NOMO-1 (cell line): ENCODE data around the gene CCDC81.
"Not testable (repeated sequence)": the region's sequence is repeated elsewhere in the genome, so short reads cannot be mapped to it uniquely, and the experiment has no call there.

Experiments
- DNase-seq, 2 experiments: peaks; one replicate each; lab custom pipeline; 2025; ENCODE audit not compliant: unreplicated experiment in 2 of 2; lab: John Stamatoyannopoulos, UW

CCDC81 gene

GRCh38 chr11:86386283-86386682 is 11.6 kb downstream of the CCDC81 start:
- no peak for DNase-seq

GRCh38 chr11:86386746-86387145 is 12.1 kb downstream of the CCDC81 start:
- no peak for DNase-seq

GRCh38 chr11:86388198-86388597 is 13.5 kb downstream of the CCDC81 start:
- DNase-seq: no peak

- no peak for DNase-seq
These were observed 15.8 kb downstream of the CCDC81 start for GRCh38 chr11:86390487-86390886.

GRCh38 chr11:86395061-86395551 is 20.4 kb downstream of the CCDC81 start:
- no peak for DNase-seq

- DNase-seq: no peak
These were observed 21.7 kb downstream of the CCDC81 start for GRCh38 chr11:86396396-86396795.

GRCh38 chr11:86397351-86397750 is 22.7 kb downstream of the CCDC81 start:
- no peak for DNase-seq

GRCh38 chr11:86398106-86398505 is 23.4 kb downstream of the CCDC81 start:
- DNase-seq: no peak

GRCh38 chr11:86403458-86403857 is 28.8 kb downstream of the CCDC81 start:
- no peak for DNase-seq

GRCh38 chr11:86408845-86409244 is 34.2 kb downstream of the CCDC81 start:
- DNase-seq: no peak

GRCh38 chr11:86414032-86414431 is 39.3 kb downstream of the CCDC81 start:
- DNase-seq: no peak

- no peak for DNase-seq
These were observed 40.3 kb downstream of the CCDC81 start for GRCh38 chr11:86415026-86415425.

- peak; percentile 33 to 75 for DNase-seq
These were observed 41.8 kb downstream of the CCDC81 start for GRCh38 chr11:86416494-86416893.

- DNase-seq: not testable (repeated sequence)
These were observed 42.3 kb downstream of the CCDC81 start for GRCh38 chr11:86416951-86417350.

- no peak for DNase-seq
These were observed 43.4 kb downstream of the CCDC81 start for GRCh38 chr11:86418106-86418505.

GRCh38 chr11:86418513-86418912 is 43.8 kb downstream of the CCDC81 start:
- DNase-seq: no peak

- DNase-seq: no peak
These were observed 44.2 kb downstream of the CCDC81 start for GRCh38 chr11:86418917-86419316.

- peak; percentile 18 to 27 for DNase-seq
These were observed 47.3 kb downstream of the CCDC81 start for GRCh38 chr11:86421946-86422345.

- no peak for DNase-seq
These were observed 47.7 kb downstream of the CCDC81 start for GRCh38 chr11:86422371-86422770.

GRCh38 chr11:86423488-86423887 is 48.8 kb downstream of the CCDC81 start:
- not testable (repeated sequence) for DNase-seq

- DNase-seq: no peak
These were observed 52.8 kb downstream of the CCDC81 start for GRCh38 chr11:86427441-86427840.

- DNase-seq: no peak
These were observed 56.6 kb downstream of the CCDC81 start for GRCh38 chr11:86431258-86431657.

- not testable (repeated sequence) for DNase-seq
These were observed 58.8 kb downstream of the CCDC81 start for GRCh38 chr11:86433361-86434095.
